Left lung (tissue), 10 donors: Measurements from ENCODE around the gene SCN2B. TPM values are rescaled to one million over a fixed set of nuclear protein-coding genes. Genes with fewer than 3 reads are reported as not detected.

Experiments
- ATAC-seq: fragments of 200-7000 bp; cut with Tn5 transposase; one replicate; pipeline ENCODE4 v1.9.1; 2020; ENCODE audit warnings: moderate library complexity
- DNase-seq, 4 donors: peaks; one replicate each; pipeline ENCODE4 v3.0.0-alpha.2; 2013 to 2020
- H3K27ac ChIP-seq, 2 donors: fragments of 200-600 bp; sonication (generic) in 1 of 2; one replicate each; pipeline versions ENCODE4 v1.5.0 to v1.8.0; 2020 to 2021
- H3K27me3 ChIP-seq, 2 donors: fragments of 200-600 bp; sonication (generic) in 1 of 2; one replicate each; pipeline versions ENCODE4 v1.5.0 to v1.8.0; 2020 to 2021
- H3K36me3 ChIP-seq, 2 donors: fragments of 200-600 bp; sonication (generic) in 1 of 2; one replicate each; pipeline versions ENCODE4 v1.5.0 to v1.8.0; 2020 to 2021
- H3K4me1 ChIP-seq, 2 donors: fragments of 200-600 bp; one replicate each; pipeline ENCODE4 v1.8.0; 2021
- H3K4me3 ChIP-seq, 2 donors: fragments of 200-600 bp; sonication (generic) in 1 of 2; one replicate each; pipeline versions ENCODE4 v1.5.0 to v1.8.0; 2020 to 2021; ENCODE audit warnings: mild to moderate bottlenecking in 1 of 2
- H3K9me3 ChIP-seq, 2 donors: fragments of 200-600 bp; sonication (generic) in 1 of 2; one replicate each; pipeline versions ENCODE4 v1.5.0 to v1.8.0; 2020 to 2021
- CTCF ChIP-seq, 2 donors: fragments of 200-600 bp; sonication (generic) in 1 of 2; IDR thresholded peaks; one replicate each; pipeline versions ENCODE4 v1.5.0 to v1.8.0; 2021; ENCODE audit warnings: antibody characterized with exemption in 2 of 2
- intact Hi-C, 2 donors: fragments of 100-400 bp; cut with DNase I; formaldehyde crosslinking; loops; one replicate each; pipeline versions ENCODE4 v1.11.2 to v1.14.2; 2022
- polyA plus RNA-seq, 6 donors: library from polyadenylated mRNA; unstranded; fragments of 120-200 nt; gene quantifications; one replicate each; pipeline ENCODE4 v1.2.1, GENCODE V29; 2013; ENCODE audit not compliant: insufficient read length in 6 of 6
- total RNA-seq, 2 donors: library from RNA; stranded (reverse); fragmentation: NEBNext Ultra II Directional; extraction: Animal tissue kit (Norgen Biotek cat#: 25700); gene quantifications; one replicate each; pipeline ENCODE4 v1.2.1, GENCODE V29; 2021
- donor health status: DM: no; HTN: yes; CAD: no.
- donor health status: DM: no; HTN: no; CAD: no.

SCN2B gene
- total and polyA plus RNA-seq, 8 donors, result 1.0 to 5.9 (median 4.8) TPM

GRCh38 chr11:118162846-118163245 is 13.6 kb downstream of the SCN2B start:
- no peak overlapping the region for H3K4me3 ChIP-seq
- no peaks in the 10 kb centered on the region for H3K9me3 ChIP-seq
- peaks cover 0 to 40% of the 10 kb centered on the region in 2 donors for H3K27me3 ChIP-seq
- no peak overlapping the region for H3K27ac ChIP-seq
- no peak for ATAC-seq
- TF ChIP-seq CTCF (IDR thresholded peaks at IDR 0.05), result no peak
- no peak for DNase-seq
- H3K36me3 ChIP-seq, result no peaks in the 10 kb centered on the region
- H3K4me1 ChIP-seq, result no peaks in the 10 kb centered on the region
- intact Hi-C loops, result no loop called here

GRCh38 chr11:118161786-118162185 is 14.7 kb downstream of the SCN2B start:
- Histone ChIP-seq H3K27ac (no peak overlapping the region), H3K27me3 (peaks cover 9 to 48% of the 10 kb centered on the region in 2 donors), H3K4me3 (no peak overlapping the region), H3K9me3 (no peaks in the 10 kb centered on the region), H3K4me1 (no peaks in the 10 kb centered on the region), H3K36me3 (no peaks in the 10 kb centered on the region)
- peak in 1 of 4 donors; percentile 3 for DNase-seq
- intact Hi-C loops, result no loop called here
- no peak for ATAC-seq
- no peak for TF ChIP-seq CTCF (IDR thresholded peaks at IDR 0.05)

- Histone ChIP-seq H3K27me3 (peaks cover 45 to 72% of the 10 kb centered on the region in 2 donors), H3K4me3 (no peak overlapping the region), H3K4me1 (peaks cover 7 to 22% of the 10 kb centered on the region in 2 donors), H3K27ac (no peak overlapping the region), H3K9me3 (no peaks in the 10 kb centered on the region), H3K36me3 (no peaks in the 10 kb centered on the region)
- DNase-seq, result peak in 1 of 4 donors; percentile 23
- intact Hi-C loops, result no loop called here
- TF ChIP-seq CTCF (IDR thresholded peaks at IDR 0.05), result no peak
- no peak for ATAC-seq
Observed at GRCh38 chr11:118157186-118157895, 19.1 kb downstream of the SCN2B start.

- no peak for TF ChIP-seq CTCF (IDR thresholded peaks at IDR 0.05)
- Histone ChIP-seq H3K27ac (no peak overlapping the region), H3K27me3 (peaks cover 48 to 79% of the 10 kb centered on the region in 2 donors), H3K4me3 (no peak overlapping the region), H3K9me3 (no peaks in the 10 kb centered on the region), H3K36me3 (no peaks in the 10 kb centered on the region), H3K4me1 (peaks cover 8 to 28% of the 10 kb centered on the region in 2 donors)
- intact Hi-C loops, result no loop called here
- ATAC-seq, result peak; percentile 16
- peak in 1 of 4 donors; percentile 66 for DNase-seq
Observed at GRCh38 chr11:118156531-118157185, 19.8 kb downstream of the SCN2B start.

- intact Hi-C loops, result no loop called here
- DNase-seq, result peak in 1 of 4 donors; percentile 47
- H3K4me1 ChIP-seq, result peaks cover 8 to 31% of the 10 kb centered on the region in 2 donors
- H3K36me3 ChIP-seq, result no peaks in the 10 kb centered on the region
- no peak for ATAC-seq
- H3K27ac ChIP-seq, result no peak overlapping the region
- H3K4me3 ChIP-seq, result no peak overlapping the region
- H3K27me3 ChIP-seq, result peaks cover 48 to 86% of the 10 kb centered on the region in 2 donors
- no peak for TF ChIP-seq CTCF (IDR thresholded peaks at IDR 0.05)
- no peaks in the 10 kb centered on the region for H3K9me3 ChIP-seq
Observed at GRCh38 chr11:118155776-118156530, 20.5 kb downstream of the SCN2B start.
